ENCODE data around the gene ZNF471. TPM values are rescaled to one million over a fixed set of nuclear protein-coding genes. Genes with fewer than 3 reads are reported as not detected.

Gene ZNF471
- total and polyA plus RNA-seq, 10 donors, result 0.97 to 9.0 (median 3.1) TPM

DNA sequence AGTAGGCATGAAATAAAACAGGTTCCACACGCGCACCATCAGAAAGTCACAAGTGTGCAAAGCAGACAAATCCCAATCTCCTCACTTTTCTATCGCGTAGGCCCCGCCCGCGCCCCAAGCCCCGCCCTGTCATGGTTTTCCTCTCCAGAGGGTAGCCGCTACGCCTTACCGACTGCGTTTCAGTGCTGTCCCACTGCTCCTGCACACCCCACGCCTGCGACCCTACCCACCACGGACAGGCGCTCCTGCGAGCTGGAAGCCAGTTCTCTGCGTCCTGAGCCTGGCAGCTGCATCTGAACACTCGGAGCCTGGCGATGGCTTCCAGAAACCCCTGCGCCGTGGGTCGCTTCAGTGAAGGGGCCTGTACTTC is 59.2 kb downstream of the ZNF471 start:
- Histone ChIP-seq H3K27ac (peak overlapping the region; percentile 70 to 90 (median 88)), H3K4me1 (peaks cover 3 to 20% (median 10%) of the 10 kb centered on the region in 6 donors), H3K9me3 (peaks cover 26 to 93% (median 89%) of the 10 kb centered on the region in 8 donors), H3K27me3 (replicated peaks in 1 of 7) (no peaks in the 10 kb centered on the region), H3K36me3 (peaks cover 7 to 65% (median 33%) of the 10 kb centered on the region in 6 donors), H3K4me3 (peak overlapping the region; percentile 65 to 97 (median 89))
- 0 to 10% (median 2%) methylated on average over 20 to 23 of the region's 23 CpGs for WGBS, 5 donors
- peak; percentile 84 for DNase-seq
- intact Hi-C loops (cut with DNase I; ENCODE audit: low total_unique reads), result no loop called here
- TF ChIP-seq POLR2A (IDR thresholded peaks at IDR 0.05) (no peak), POLR2AphosphoS5 (IDR thresholded peaks at IDR 0.05) (no peak)
- TF ChIP-seq, protein P1, sequence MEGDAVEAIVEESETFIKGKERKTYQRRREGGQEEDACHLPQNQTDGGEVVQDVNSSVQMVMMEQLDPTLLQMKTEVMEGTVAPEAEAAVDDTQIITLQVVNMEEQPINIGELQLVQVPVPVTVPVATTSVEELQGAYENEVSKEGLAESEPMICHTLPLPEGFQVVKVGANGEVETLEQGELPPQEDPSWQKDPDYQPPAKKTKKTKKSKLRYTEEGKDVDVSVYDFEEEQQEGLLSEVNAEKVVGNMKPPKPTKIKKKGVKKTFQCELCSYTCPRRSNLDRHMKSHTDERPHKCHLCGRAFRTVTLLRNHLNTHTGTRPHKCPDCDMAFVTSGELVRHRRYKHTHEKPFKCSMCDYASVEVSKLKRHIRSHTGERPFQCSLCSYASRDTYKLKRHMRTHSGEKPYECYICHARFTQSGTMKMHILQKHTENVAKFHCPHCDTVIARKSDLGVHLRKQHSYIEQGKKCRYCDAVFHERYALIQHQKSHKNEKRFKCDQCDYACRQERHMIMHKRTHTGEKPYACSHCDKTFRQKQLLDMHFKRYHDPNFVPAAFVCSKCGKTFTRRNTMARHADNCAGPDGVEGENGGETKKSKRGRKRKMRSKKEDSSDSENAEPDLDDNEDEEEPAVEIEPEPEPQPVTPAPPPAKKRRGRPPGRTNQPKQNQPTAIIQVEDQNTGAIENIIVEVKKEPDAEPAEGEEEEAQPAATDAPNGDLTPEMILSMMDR (IDR thresholded peaks at IDR 0.05 in 8 of 11, conservative IDR thresholded peaks at IDR 0.05 in 3 of 11), result no peak

DNA sequence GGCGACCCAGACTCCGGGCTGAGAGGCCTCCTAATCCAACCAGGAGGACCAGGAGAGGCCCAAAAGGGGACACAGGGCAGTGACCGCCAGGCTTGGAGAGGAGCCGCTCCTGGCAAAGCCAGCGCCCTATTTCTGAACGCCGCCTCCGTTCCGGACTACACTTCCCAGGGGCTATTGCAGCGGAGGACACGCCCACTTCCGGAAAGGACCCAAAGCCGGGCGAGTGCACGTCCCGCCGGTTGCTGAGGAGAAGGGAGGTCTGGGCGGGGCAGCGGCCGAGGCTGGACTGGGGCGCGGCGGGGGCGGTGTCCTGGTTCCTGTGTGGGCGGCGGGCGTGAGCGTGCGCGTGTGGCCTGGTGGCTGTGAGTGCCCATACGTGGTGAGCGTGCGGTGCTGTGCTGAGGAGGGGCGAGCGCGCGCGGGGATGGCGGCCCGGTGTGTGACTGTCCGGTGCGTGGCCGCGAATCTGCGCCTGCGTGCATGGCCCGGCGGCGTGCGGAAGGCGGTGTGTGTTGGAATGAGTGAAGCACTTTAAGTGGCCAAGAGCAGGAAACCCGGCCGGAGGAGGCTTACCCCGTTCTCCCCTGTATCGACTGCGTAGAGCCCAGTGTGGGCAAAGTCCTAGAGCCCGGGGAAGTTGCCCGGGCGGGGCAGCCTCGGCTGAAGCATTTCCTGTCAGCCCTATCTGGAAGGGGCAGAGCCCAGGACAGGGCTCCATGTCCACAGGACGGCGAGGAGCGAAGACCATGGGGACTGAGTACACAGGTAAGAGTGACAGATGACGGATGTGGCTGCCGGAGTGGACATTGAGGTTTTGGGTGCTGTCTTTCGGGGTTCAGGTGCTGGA is 59.8 kb downstream of the ZNF471 start, which contains the start of gene ZNF470:
ZNF470 (plus strand) TSS at position 195 of the 847 bp plus-strand sequence. CDS start 2,844 bp downstream, outside the sequence.
- Histone ChIP-seq H3K4me3 (peak within 1 kb of the TSS; percentile 65 to 97 (median 89)), H3K27me3 (replicated peaks in 1 of 7) (no peaks in the 10 kb centered on the region), H3K36me3 (peaks cover 7 to 64% (median 36%) of the 10 kb centered on the region in 6 donors), H3K4me1 (peaks cover 3 to 20% (median 10%) of the 10 kb centered on the region in 6 donors), H3K9me3 (peaks cover 23 to 93% (median 89%) of the 10 kb centered on the region in 8 donors), H3K27ac (peak within 1 kb of the TSS; percentile 70 to 90 (median 88))
- 3 to 10% (median 7%) methylated on average over 48 to 66 of the region's 66 CpGs for WGBS, 5 donors
- intact Hi-C loops (cut with DNase I; ENCODE audit: low total_unique reads), result no loop called here
- peak; percentile 89 to 91 (median 90) for TF ChIP-seq POLR2AphosphoS5 (IDR thresholded peaks at IDR 0.05)
- TF ChIP-seq POLR2A (IDR thresholded peaks at IDR 0.05), result peak in 1 of 3 donors; percentile 33
- TF ChIP-seq, protein P1 (IDR thresholded peaks at IDR 0.05 in 8 of 11, conservative IDR thresholded peaks at IDR 0.05 in 3 of 11), result no peak
- peak; percentile 96 for DNase-seq

DNA sequence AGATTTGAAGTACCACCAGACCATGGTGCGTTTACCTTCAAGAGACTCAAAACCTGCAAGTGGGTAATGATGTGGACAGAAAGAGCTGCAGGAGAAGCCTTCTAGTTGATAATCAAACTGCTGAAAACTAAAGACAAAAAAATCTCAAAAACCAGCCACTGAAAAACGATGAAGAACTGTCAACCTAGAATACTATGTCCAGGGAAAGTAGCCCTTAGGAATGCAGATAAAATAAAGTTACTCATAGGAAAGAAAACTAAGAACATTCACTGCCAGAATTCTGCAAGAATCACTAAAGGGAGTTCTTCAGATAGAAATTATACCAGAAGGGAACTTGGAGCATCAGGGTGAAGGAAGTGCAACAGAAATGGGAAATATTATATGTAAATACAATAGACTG is 64.9 kb downstream of the ZNF471 start:
- H3K9me3 ChIP-seq, result peaks cover 57 to 100% (median 99%) of the 10 kb centered on the region in 8 donors
- H3K36me3 ChIP-seq, result peaks cover 30 to 92% (median 80%) of the 10 kb centered on the region in 6 donors
- 47 to 78% (median 48%) methylated on average over 2 of the region's 2 CpGs for WGBS, 5 donors
- DNase-seq, result no peak
- intact Hi-C loops (cut with DNase I; ENCODE audit: low total_unique reads), result no loop called here
- H3K27ac ChIP-seq, result no peak overlapping the region
- TF ChIP-seq POLR2AphosphoS5 (IDR thresholded peaks at IDR 0.05), result no peak
- no peak for TF ChIP-seq POLR2A (IDR thresholded peaks at IDR 0.05)
- TF ChIP-seq, protein P1 (IDR thresholded peaks at IDR 0.05 in 8 of 11, conservative IDR thresholded peaks at IDR 0.05 in 3 of 11), result no peak
- no peaks in the 10 kb centered on the region for H3K27me3 ChIP-seq (replicated peaks in 1 of 7)
- peaks cover 0 to 11% (median 6%) of the 10 kb centered on the region in 6 donors for H3K4me1 ChIP-seq
- H3K4me3 ChIP-seq, result no peak overlapping the region

GRCh38 chr19:56573914-56574313 is 66.3 kb downstream of the ZNF471 start:
- DNase-seq, result no peak
- 92 to 98% (median 97%) methylated on average over 3 of the region's 3 CpGs for WGBS, 5 donors
- intact Hi-C loops (cut with DNase I; ENCODE audit: low total_unique reads), result no loop called here

More at GRCh38 chr19:56573914-56574313, 66.3 kb downstream of the ZNF471 start:
- Histone ChIP-seq H3K36me3 (peaks cover 30 to 94% (median 78%) of the 10 kb centered on the region in 6 donors), H3K4me3 (no peak overlapping the region), H3K4me1 (no peaks in the 10 kb centered on the region), H3K9me3 (peaks cover 69 to 100% (median 100%) of the 10 kb centered on the region in 8 donors), H3K27ac (no peak overlapping the region), H3K27me3 (replicated peaks in 1 of 7) (no peaks in the 10 kb centered on the region)
- TF ChIP-seq POLR2AphosphoS5 (IDR thresholded peaks at IDR 0.05), result no peak
- TF ChIP-seq, protein P1 (IDR thresholded peaks at IDR 0.05 in 8 of 11, conservative IDR thresholded peaks at IDR 0.05 in 3 of 11), result no peak
- TF ChIP-seq POLR2A (IDR thresholded peaks at IDR 0.05), result no peak

Data from spleen (tissue), 11 donors.